Motor neuron (in vitro differentiated cells): ENCODE results near the gene EPAS1. TPM values are rescaled to one million over a fixed set of nuclear protein-coding genes. Genes with fewer than 3 reads are reported as not detected.
A peak's percentile ranks its signal among the peaks of the same experiment; 100 is the strongest.

Experiments
- ATAC-seq, 8 experiments: fragments of 200-7000 bp; cut with Tn5 transposase; replicated peaks in 6 of 8; 2 replicates each; pipeline ENCODE4 v1.8.0; 2021; ENCODE audit warnings: mild to moderate bottlenecking in 8 of 8, moderate library complexity in 8 of 8
- H3K27ac ChIP-seq, 2 donors: fragments of 250-450 bp; sonication (Bioruptor Pico); 2 replicates each; pipeline ENCODE4 v1.9.0; 2021; ENCODE audit warnings: antibody characterized with exemption in 2 of 2, mild to moderate bottlenecking in 2 of 2, moderate library complexity in 1 of 2
- H3K4me1 ChIP-seq, 2 donors: fragments of 250-450 bp; sonication (Bioruptor Pico); replicated peaks in 1 of 2; 2 replicates each; pipeline ENCODE4 v1.6.1; 2021; ENCODE audit warnings: antibody characterized with exemption in 2 of 2, mild to moderate bottlenecking in 2 of 2, moderate library complexity in 1 of 2
- H3K4me3 ChIP-seq, 5 donors: fragments of 250-450 bp; sonication (Bioruptor Pico); 2 replicates each; pipeline ENCODE4 v1.9.0; 2021; ENCODE audit warnings: antibody characterized with exemption in 5 of 5, mild to moderate bottlenecking in 5 of 5, moderate library complexity in 4 of 5
- WGBS, 10 experiments: fragments of 450-650 bp; shearing (Covaris generic); methylation state at CpG; one replicate each; pipeline ENCODE4 v1.0.0; 2022; 5-methylcytosine and 5-hydroxymethylcytosine counted together
- in situ Hi-C, 9 experiments: fragments of 400-800 bp; cut with MboI; loops; one replicate each; pipeline ENCODE4 v1.15.0; 2021; ENCODE audit warnings: low sequenced_read_pairs in 9 of 9, low pct_unique_long_range_greater_than_20kb in 2 of 9; ENCODE audit not compliant: unreplicated experiment in 9 of 9
- total RNA-seq, 8 experiments: library from RNA; unstranded; fragments of 300-600 nt; gene quantifications; 2 replicates each; pipeline versions ENCODE4 v1.2.3 to v1.2.4, GENCODE V29; 2022

EPAS1 gene
- total RNA-seq, 8 experiments from 2014 or later = 0.11 to 6.9 (median 1.7) TPM

DNA sequence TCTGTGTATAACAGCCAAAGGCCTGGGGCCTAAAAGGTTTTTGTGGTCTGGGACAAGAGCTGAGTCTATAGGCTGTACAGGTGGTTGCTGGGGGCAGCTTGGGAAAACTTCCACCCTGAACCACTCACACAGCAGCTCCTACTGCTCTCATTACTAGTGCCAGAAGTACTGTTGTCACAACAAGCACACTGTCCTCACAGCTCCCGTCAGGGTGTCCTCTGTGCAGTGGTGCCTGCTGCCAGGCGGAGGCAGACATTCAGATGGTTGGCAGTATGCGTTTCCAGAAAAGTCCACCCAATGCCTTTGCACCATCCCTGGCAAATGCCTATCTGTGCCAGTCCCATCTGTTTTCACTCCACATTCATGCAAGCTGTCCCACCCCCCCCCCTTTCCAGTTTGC, 58.5 kb downstream of the EPAS1 start:
- ATAC-seq = peak in 1 of 8 experiments; percentile 41
- WGBS, 10 experiments = 73 to 100% (median 86%) methylated on average over 2 to 3 of the region's 3 CpGs; no CpG with 5 or more reads in 6 of the 10 experiments
- Histone ChIP-seq H3K4me1 (no peaks in the 10 kb centered on the region), H3K4me3 (no peak overlapping the region), H3K27ac (no peak overlapping the region)
- in situ Hi-C loops = loop anchor here in 1 of 9 experiments (25.0 kb wide), 1 partner anchor 343 kb away; no protein-coding TSS in a partner anchor

DNA sequence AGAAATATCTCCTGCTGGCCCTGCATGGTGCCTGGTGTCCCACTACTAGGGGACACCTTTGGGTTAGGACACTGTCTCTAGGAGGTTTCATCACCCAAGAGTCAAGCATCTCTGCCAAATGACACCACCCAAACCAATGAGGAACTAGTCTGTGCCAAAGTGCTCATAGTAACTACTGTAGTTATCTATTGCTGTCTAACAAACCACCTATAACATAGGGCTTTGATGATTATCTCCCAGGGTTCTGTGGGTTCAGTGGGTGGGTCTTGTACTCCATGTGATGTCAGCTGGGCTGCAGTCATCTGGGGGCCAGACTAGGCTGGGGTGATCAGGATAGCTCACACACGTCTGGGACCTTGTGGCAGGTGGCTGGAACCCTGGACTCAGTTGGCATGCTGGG, 59.8 kb downstream of the EPAS1 start:
- Histone ChIP-seq H3K27ac (no peak overlapping the region), H3K4me3 (no peak overlapping the region), H3K4me1 (no peaks in the 10 kb centered on the region)
- no peak for ATAC-seq
- WGBS, 10 experiments = no CpG with 5 or more reads among the region's 1 CpG
- in situ Hi-C loops = loop anchor here in 1 of 9 experiments (25.0 kb wide), 1 partner anchor 345 kb away; no protein-coding TSS in a partner anchor

DNA sequence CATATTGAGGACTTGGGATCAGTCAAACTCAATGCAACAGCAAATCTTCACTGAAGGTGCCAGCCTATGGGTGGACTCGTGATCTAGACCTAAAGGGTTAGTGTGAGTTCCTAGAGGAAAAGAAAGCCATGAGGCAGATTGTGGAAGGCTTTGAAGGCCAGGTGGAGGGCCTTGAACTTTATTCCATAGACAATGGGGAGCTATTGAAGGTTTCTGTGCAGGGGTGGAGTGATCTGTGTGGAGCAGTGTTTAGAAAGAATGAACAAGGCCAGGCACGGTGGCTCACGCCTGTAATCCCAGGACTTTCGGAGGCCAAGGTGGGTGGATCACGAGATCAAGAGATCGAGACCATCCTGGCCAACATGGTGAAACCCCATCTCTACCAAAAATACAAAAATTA, 61.5 kb downstream of the EPAS1 start:
- no peaks in the 10 kb centered on the region for H3K4me1 ChIP-seq
- in situ Hi-C loops = loop anchor here in 1 of 9 experiments (25.0 kb wide), 1 partner anchor 346 kb away; no protein-coding TSS in a partner anchor
- no peak for ATAC-seq
- no peak overlapping the region for H3K27ac ChIP-seq
- H3K4me3 ChIP-seq = no peak overlapping the region
- WGBS, 10 experiments = 40 to 80% (median 75%) methylated on average over 1 to 2 of the region's 6 CpGs; no CpG with 5 or more reads in 7 of the 10 experiments

DNA sequence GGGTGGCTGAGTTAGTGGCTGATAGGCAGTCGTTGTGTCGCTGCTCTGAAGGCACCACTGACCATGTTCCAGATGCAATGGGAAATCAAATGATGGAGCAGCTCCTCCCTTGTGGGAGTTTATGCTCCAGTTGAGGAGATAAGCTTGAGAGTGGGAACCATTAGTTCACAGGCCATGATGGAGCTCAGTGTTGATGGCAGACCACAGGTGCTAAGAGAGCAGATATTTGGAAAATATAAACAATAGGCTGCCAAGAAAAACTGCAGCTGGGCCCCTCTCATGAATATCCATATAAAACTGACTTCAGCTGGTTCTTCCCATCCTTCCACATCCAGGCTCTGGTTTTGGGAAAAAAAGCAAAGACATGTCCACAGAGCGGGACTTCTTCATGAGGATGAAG, 63.1 kb downstream of the EPAS1 start:
- ATAC-seq = no peak
- Histone ChIP-seq H3K4me1 (no peaks in the 10 kb centered on the region), H3K4me3 (no peak overlapping the region), H3K27ac (no peak overlapping the region)
- in situ Hi-C loops = loop anchor here in 1 of 9 experiments (25.0 kb wide), 1 partner anchor 348 kb away; no protein-coding TSS in a partner anchor
- 57 to 100% (median 80%) methylated on average over 1 to 3 of the region's 3 CpGs; no CpG with 5 or more reads in 3 of the 10 experiments for WGBS, 10 experiments

DNA sequence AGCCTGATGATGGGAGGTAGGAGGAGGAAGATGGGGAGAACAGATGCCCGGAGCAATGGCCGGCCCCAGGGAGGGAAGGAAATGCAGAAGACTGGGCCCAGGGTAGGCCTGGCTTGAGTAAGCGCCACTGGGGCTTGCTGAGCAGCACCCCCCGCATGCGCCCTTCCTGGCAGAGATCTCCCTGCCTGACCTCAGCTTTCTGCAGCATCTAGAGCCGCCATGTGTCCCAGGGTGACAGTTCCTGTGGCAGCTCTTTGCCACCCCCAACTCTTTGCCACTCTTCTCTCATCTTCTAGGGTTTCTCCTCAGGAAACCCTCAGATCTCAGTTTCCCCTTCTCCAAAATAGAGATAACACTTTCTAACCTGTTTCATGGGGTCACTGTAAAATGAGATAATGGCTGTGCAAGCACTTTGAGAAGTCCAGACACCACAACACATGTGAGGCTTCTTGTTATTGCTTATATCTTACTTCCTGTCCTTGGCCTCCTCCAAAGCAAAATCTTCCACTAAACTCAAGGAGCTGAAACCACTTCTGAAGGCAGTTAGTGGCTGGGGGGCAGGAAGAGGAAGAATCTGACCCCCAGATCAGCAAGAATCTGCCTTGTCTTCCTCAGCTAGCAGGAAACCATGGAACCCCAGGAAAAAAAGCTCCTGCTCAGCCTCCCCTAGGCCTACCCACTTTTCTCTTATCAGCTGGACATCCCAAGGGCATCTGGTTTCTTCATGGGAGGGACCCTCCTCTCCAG, 64.9 kb downstream of the EPAS1 start:
- no peak for ATAC-seq
- H3K4me3 ChIP-seq = no peak overlapping the region
- H3K27ac ChIP-seq = no peak overlapping the region
- in situ Hi-C loops = loop anchor here in 1 of 9 experiments (25.0 kb wide), 1 partner anchor 350 kb away; no protein-coding TSS in a partner anchor
- WGBS, 10 experiments = 60 to 100% (median 85%) methylated on average over 1 to 4 of the region's 6 CpGs; no CpG with 5 or more reads in 5 of the 10 experiments
- H3K4me1 ChIP-seq = no peaks in the 10 kb centered on the region

DNA sequence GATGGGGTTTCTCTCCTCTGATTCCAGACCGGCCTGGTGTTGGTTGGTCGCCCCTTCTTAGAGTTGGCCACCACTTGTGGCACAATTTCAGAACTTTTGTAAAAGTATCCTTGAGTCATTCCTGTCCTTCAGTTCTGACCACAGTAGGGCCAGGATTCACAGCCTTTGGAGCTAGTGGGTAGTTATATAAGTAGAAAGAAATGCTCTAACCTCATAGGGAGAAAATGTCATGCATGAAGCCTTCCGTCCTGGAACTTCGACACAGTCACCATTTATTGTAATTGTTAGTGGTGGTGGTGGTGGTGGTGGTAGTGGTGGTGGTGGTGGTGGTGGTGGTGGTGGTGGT, 65.4 kb downstream of the EPAS1 start:
- in situ Hi-C loops = loop anchor here in 1 of 9 experiments (25.0 kb wide), 1 partner anchor 350 kb away; no protein-coding TSS in a partner anchor
- Histone ChIP-seq H3K27ac (no peak overlapping the region), H3K4me1 (no peaks in the 10 kb centered on the region), H3K4me3 (no peak overlapping the region)
- ATAC-seq = no peak
- WGBS, 10 experiments = 80 to 100% (median 89%) methylated on average over 1 to 4 of the region's 4 CpGs; no CpG with 5 or more reads in 6 of the 10 experiments

DNA sequence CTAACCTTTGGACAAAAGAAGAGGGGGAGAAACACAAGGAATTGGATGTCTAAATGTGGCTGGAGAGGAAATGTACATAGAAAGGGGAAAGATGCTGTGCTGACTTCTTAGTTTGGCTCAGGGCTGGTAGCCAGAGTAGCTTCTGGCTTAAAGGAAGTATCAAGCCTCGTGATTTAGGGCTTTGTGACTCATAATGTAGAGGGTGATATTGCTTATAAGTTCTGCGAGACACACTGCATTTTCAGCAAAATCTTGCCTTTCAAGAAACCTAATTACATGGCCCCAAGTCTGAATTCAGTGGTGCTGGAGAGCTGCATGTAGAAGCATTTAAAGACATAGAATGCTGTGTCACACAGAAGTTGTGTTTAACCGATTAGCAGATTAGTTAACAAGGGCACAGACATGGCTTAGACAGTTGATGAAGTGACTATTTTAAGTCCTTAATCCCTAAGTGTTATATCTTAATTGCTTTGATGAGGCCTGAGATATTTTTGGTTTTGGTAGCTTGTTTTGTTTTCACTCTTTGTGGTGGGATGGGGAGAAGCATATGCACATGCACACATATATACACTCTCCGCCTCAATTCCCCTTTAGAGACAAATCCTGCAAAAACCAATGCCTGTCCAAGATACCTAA, 66.4 kb downstream of the EPAS1 start:
- no peak overlapping the region for H3K4me3 ChIP-seq
- in situ Hi-C loops = loop anchor here in 1 of 9 experiments (25.0 kb wide), 1 partner anchor 351 kb away; no protein-coding TSS in a partner anchor
- no peak overlapping the region for H3K27ac ChIP-seq
- ATAC-seq = peak in 2 of 8 experiments; percentile 45 to 52
- WGBS, 10 experiments = 20 to 100% (median 69%) methylated on average over 1 to 4 of the region's 4 CpGs; no CpG with 5 or more reads in 2 of the 10 experiments
- H3K4me1 ChIP-seq = no peaks in the 10 kb centered on the region

DNA sequence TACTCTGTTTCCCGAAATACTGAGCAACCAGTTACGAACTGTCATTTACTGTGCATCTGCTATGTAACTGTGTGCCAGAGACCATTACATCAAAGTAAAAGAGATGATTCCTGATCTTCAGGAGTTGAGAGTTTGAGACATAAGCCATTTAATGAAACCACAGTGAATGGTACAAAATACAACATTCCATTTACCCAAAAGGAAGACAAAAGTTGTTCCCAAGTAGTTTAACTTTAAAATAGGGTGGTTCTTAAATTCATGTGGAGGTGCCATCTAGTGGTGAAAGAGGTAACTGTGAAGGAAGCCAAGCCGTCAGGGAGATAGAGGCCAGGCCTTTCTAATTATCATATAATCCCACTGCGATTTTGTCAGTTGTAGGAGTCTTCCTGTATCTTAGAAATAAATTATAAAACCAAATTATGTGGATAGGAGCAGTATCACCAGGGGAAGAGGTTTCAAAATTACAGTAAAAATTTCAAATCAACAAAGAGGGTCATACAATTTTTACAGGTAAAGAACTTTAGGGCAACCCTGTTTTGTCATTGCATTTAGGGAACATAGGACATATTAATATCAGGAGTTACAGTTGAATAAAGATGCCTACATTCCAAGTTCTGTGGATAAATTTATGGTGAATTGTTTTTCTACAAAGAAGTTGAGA, 67.7 kb downstream of the EPAS1 start:
- Histone ChIP-seq H3K27ac (no peak overlapping the region), H3K4me1 (no peaks in the 10 kb centered on the region), H3K4me3 (no peak overlapping the region)
- in situ Hi-C loops = loop anchor here in 1 of 9 experiments (25.0 kb wide), 1 partner anchor 353 kb away; no protein-coding TSS in a partner anchor
- WGBS, 10 experiments = 40 to 88% (median 56%) methylated on average over 1 to 4 of the region's 4 CpGs; no CpG with 5 or more reads in 2 of the 10 experiments
- ATAC-seq = peak in 3 of 8 experiments; percentile 54 to 71 (median 66)

DNA sequence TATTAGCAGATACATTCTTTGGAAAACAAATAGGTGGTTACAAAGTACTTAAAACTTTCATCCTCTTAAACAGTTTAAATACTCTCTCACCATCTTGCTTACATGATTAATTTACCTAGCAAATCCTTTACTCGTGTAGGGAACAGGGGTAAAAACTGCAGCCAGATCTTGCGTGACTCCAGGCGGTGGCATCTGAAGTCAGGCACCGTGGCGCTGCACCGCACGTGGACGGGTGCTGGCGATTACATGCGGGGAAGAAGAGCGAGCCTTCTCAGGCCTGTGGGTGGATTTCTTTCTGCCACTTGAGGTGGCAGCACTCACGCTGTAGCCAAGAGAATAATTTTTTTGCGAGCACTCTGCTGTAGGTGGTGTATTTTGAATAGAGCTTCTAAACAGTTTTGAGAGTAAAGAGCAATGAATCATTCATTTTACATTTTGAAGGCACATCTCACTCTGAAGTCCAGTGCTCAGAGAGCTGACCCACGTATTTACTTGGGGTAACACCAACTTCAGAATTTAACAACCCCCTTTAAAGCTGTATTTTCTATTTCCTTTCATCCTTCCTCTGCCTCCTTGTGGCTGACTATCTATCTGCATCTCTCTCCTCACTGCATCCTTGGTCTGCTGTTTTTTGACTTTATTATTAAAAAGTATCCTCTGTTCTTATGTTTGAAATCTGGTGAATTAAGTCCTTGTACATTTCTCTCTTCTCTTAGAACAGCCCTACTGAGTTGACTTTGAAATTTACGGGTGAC, 68.9 kb downstream of the EPAS1 start:
- WGBS, 10 experiments = 40 to 100% (median 68%) methylated on average over 1 to 7 of the region's 15 CpGs; no CpG with 5 or more reads in 1 of the 10 experiments
- ATAC-seq = no peak
- H3K4me3 ChIP-seq = no peak overlapping the region
- in situ Hi-C loops = loop anchor here in 1 of 9 experiments (25.0 kb wide), 1 partner anchor 354 kb away; no protein-coding TSS in a partner anchor
- no peaks in the 10 kb centered on the region for H3K4me1 ChIP-seq
- H3K27ac ChIP-seq = no peak overlapping the region

DNA sequence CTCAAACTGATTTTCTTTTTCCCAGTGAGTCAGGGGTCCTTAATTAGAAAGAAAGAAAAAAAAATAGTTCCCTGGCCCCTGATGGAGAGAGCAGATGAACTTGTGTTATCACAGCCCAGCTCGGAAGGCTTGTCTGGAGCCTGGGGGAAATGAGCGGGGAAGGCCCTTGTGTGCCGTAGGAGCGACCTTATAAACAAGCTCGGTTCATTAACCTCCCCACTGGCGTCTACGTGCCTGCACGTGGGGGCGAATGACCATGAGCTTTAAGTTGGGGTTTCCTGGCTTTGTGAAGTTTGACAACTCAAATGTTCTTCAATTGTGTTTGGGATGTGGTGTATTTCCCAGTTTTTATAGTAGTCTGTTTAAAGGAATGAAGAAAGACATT, 69.5 kb downstream of the EPAS1 start:
- no peaks in the 10 kb centered on the region for H3K4me1 ChIP-seq
- H3K27ac ChIP-seq = no peak overlapping the region
- 70 to 90% (median 81%) methylated on average over 3 to 9 of the region's 9 CpGs; no CpG with 5 or more reads in 2 of the 10 experiments for WGBS, 10 experiments
- no peak overlapping the region for H3K4me3 ChIP-seq
- no peak for ATAC-seq
- in situ Hi-C loops = loop anchor here in 1 of 9 experiments (25.0 kb wide), 1 partner anchor 354 kb away; no protein-coding TSS in a partner anchor

DNA sequence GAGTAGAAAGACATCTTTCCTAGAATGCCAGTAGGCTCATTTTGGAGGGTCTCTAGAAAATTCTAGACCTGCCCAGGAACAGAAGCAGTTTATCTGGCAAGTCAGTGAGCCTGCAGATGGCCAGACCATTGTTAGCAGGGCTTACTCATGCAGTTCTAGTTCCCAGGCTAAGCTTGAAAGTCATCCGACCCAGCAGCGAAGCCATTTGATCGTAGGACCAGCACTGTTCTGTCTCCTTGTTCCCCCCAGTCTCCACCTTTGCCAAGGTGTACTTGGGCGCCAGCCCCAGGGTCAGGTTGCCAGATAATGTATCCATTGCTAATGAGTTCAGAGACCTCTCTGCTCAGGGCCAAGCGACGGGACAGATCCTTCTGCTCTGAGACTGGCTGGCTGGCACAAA, 70.1 kb downstream of the EPAS1 start:
- Histone ChIP-seq H3K4me1 (no peaks in the 10 kb centered on the region), H3K27ac (no peak overlapping the region), H3K4me3 (no peak overlapping the region)
- in situ Hi-C loops = loop anchor here in 1 of 9 experiments (25.0 kb wide), 1 partner anchor 355 kb away; no protein-coding TSS in a partner anchor
- WGBS, 10 experiments = 46 to 100% (median 86%) methylated on average over 1 to 6 of the region's 6 CpGs; no CpG with 5 or more reads in 3 of the 10 experiments
- ATAC-seq = no peak

DNA sequence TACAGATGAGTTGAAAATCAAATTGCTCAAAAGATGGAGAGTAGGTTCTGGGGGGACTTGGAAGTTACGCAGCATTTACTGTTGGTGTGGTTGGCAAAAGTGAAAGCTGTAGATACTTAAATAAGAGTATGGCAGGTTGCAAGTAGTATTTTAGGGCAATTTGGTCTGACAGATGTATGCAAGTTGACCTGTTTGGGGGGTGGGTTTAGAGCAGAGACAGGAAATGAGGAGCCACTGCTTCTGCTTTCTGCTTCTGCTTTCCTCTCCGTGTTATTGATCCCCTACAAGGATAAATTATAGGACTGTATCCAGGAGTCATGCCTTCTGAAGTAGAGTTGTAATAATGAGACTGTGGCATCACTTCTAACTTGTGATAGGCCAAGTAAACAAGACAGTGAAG, 71.2 kb downstream of the EPAS1 start:
- WGBS, 10 experiments = 13 to 92% (median 80%) methylated on average over 1 to 2 of the region's 2 CpGs; no CpG with 5 or more reads in 2 of the 10 experiments
- in situ Hi-C loops = loop anchor here in 1 of 9 experiments (25.0 kb wide), 1 partner anchor 356 kb away; no protein-coding TSS in a partner anchor

More for the DNA sequence above, 71.2 kb downstream of the EPAS1 start:
- Histone ChIP-seq H3K27ac (no peak overlapping the region), H3K4me1 (peaks cover 0 to 4% of the 10 kb centered on the region in 2 donors), H3K4me3 (no peak overlapping the region)
- ATAC-seq = no peak
